GM23338 (cell line): ENCODE measurements around the gene N4BP2L1. TPM values are rescaled to one million over a fixed set of nuclear protein-coding genes. Genes with fewer than 3 reads are reported as not detected.

Experiments
- ATAC-seq: fragments of 200-7000 bp; cut with Tn5 transposase; 3 replicates; pipeline ENCODE4 v1.9.1; 2020
- DNase-seq: peaks from one replicate; pipeline ENCODE4 v3.0.0-alpha.2; 2015; ENCODE audit warnings: low spot score
- H2AFZ ChIP-seq: fragments of 200-600 bp; sonication (generic); 2 replicates; pipeline ENCODE4 v1.8.0; 2016; ENCODE audit warnings: antibody characterized with exemption, mild to moderate bottlenecking, moderate library complexity
- H3F3A ChIP-seq: fragments of 200-600 bp; sonication (generic); replicated peaks from 2 replicates; pipeline ENCODE4 v1.8.0; 2017; ENCODE audit warnings: antibody characterized with exemption, mixed run types, low read depth
- H3K27ac ChIP-seq: fragments of 200-600 bp; sonication (generic); 2 replicates; pipeline ENCODE4 v1.6.1; 2016; ENCODE audit warnings: low read depth
- H3K27me3 ChIP-seq: fragments of 200-600 bp; sonication (generic); 2 replicates; pipeline ENCODE4 v1.8.0; 2016; ENCODE audit warnings: mild to moderate bottlenecking, mixed run types, moderate library complexity; ENCODE audit not compliant: insufficient read depth
- H3K36me3 ChIP-seq: fragments of 200-600 bp; sonication (generic); 2 replicates; pipeline ENCODE4 v1.8.0; 2016; ENCODE audit warnings: mild to moderate bottlenecking; ENCODE audit not compliant: insufficient read depth
- H3K4me1 ChIP-seq: fragments of 200-600 bp; sonication (generic); 2 replicates; pipeline ENCODE4 v1.8.0; 2016; ENCODE audit warnings: mild to moderate bottlenecking, moderate library complexity; ENCODE audit not compliant: insufficient read depth
- H3K4me2 ChIP-seq: fragments of 200-600 bp; sonication (generic); 2 replicates; pipeline ENCODE4 v1.7.1; 2017; ENCODE audit warnings: mixed run types
- H3K4me3 ChIP-seq: fragments of 200-600 bp; sonication (generic); 2 replicates; pipeline ENCODE4 v1.6.1; 2016; ENCODE audit warnings: mixed run types
- H3K79me2 ChIP-seq: fragments of 200-600 bp; sonication (generic); replicated peaks from 2 replicates; pipeline ENCODE4 v1.8.0; 2017; ENCODE audit warnings: mild to moderate bottlenecking; ENCODE audit not compliant: insufficient read depth
- H3K9me2 ChIP-seq: fragments of 200-600 bp; sonication (generic); 2 replicates; pipeline ENCODE4 v1.8.0; 2017; ENCODE audit not compliant: insufficient read depth
- H4K20me1 ChIP-seq: fragments of 200-600 bp; sonication (generic); replicated peaks from 2 replicates; pipeline ENCODE4 v1.8.0; 2017; ENCODE audit warnings: mild to moderate bottlenecking; ENCODE audit not compliant: insufficient read depth
- H3K27ac Mint-ChIP-seq: 2 replicates; pipeline ENCODE4 v1.8.0; 2020; ENCODE audit warnings: inconsistent platforms, mild to moderate bottlenecking, moderate library complexity, mixed read lengths
- H3K27me3 Mint-ChIP-seq: 3 replicates; pipeline ENCODE4 v1.8.0; 2022; ENCODE audit warnings: low read depth, mild to moderate bottlenecking, moderate library complexity, mixed read lengths, inconsistent platforms; ENCODE audit not compliant: insufficient read depth, poor library complexity
- H3K36me3 Mint-ChIP-seq: 3 replicates; pipeline ENCODE4 v1.8.0; 2021; ENCODE audit warnings: low read depth, mild to moderate bottlenecking, inconsistent platforms, moderate library complexity, mixed read lengths
- H3K4me1 Mint-ChIP-seq: 3 replicates; pipeline ENCODE4 v1.8.0; 2020; ENCODE audit warnings: mild to moderate bottlenecking, inconsistent platforms, mixed read lengths
- H3K4me3 Mint-ChIP-seq: 3 replicates; pipeline ENCODE4 v1.8.0; 2021; ENCODE audit warnings: moderate library complexity, mild to moderate bottlenecking, inconsistent platforms, mixed read lengths
- H3K9me3 Mint-ChIP-seq: 3 replicates; pipeline ENCODE4 v1.8.0; 2020; ENCODE audit warnings: moderate library complexity, mild to moderate bottlenecking, inconsistent platforms, mixed read lengths
- EZH2 ChIP-seq: fragments of 200-600 bp; sonication (generic); IDR thresholded peaks from one replicate; pipeline ENCODE4 v1.8.0; 2017; ENCODE audit warnings: antibody characterized with exemption, mild to moderate bottlenecking, low read depth; ENCODE audit not compliant: unreplicated experiment
- JUNB ChIP-seq: IDR thresholded peaks from one replicate; pipeline ENCODE4 v1.6.1; 2016; ENCODE audit warnings: antibody characterized with exemption; ENCODE audit not compliant: unreplicated experiment
- POLR2AphosphoS5 ChIP-seq: IDR thresholded peaks from 2 replicates; pipeline ENCODE4 v1.6.1; 2016; ENCODE audit warnings: antibody characterized with exemption, low read depth
- STAT1 ChIP-seq: IDR thresholded peaks from one replicate; pipeline ENCODE4 v1.6.1; 2016; ENCODE audit warnings: antibody characterized with exemption; ENCODE audit not compliant: unreplicated experiment
- ZNF114 ChIP-seq: fragments of 250-450 bp; sonication (Bioruptor Pico); IDR thresholded peaks from 2 replicates; pipeline ENCODE4 v1.5.0; 2020; ENCODE audit warnings: mild to moderate bottlenecking, moderate library complexity
- polyA plus RNA-seq: library from polyadenylated mRNA; unstranded; fragments of >200 nt; fragmentation: Nextera tagmentation; extraction: Ambion mirVana; gene quantifications from 2 replicates; pipeline ENCODE4 v1.2.1, GENCODE V29; 2016
- total RNA-seq: library from RNA; depleted of rRNA; stranded (reverse); fragments of >200 nt; shearing (Covaris generic); gene quantifications from 2 replicates; pipeline ENCODE4 v1.2.3, GENCODE V29; 2014
- TF ChIP-seq, protein P1 (sequence below), 2 experiments: fragments of 200-600 bp in 1 of 2; sonication (generic) in 1 of 2; conservative IDR thresholded peaks; 2 replicates each; pipeline versions ENCODE4 v1.5.1 to v1.6.1; 2016 to 2017; ENCODE audit warnings: antibody characterized with exemption in 2 of 2, low read depth in 2 of 2, mild to moderate bottlenecking in 2 of 2, moderate library complexity in 1 of 2
- TF ChIP-seq, protein P2 (sequence below): IDR thresholded peaks from 2 replicates; pipeline ENCODE4 v1.6.1; 2016; ENCODE audit warnings: antibody characterized with exemption

Gene N4BP2L1
- total and polyA plus RNA-seq, 2 experiments from 2014 or later, result 3.3 to 4.1 TPM

DNA sequence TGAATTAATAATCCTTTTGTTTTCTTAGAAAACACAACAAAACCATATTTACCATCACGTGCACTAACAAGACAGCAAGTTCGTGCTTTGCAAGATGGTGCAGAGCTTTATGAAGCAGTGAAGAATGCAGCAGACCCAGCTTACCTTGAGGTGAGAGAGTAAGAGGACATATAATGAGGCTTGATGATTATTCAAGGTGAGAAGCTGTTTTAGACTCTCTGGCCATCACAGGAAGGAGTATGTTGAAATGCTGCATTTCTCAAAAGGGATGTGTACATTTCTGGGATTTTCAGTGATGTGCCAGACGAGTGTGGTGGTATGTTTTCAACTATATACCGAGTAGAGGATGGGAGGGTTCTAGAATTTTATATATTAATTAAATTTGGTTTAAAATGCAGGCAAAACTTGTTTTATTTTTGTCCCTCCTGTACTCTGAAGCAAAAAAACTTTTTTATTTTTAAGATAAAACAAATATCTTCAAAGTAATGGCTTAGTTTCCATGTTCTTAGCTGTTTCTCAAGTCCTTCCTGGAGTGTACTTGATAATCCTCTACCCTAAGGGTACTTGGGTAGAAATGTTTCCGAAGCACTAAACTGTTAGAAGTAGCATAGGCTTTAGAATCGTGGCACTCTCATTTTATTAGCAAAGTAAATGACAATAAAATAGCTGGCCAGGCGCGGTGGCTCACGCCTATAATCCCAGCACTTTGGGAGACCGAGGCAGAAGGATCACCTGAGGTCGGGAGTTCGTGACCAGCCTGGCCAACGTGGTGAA, 51.1 kb downstream of the N4BP2L1 start:
- H3K9me2 ChIP-seq, result no peaks in the 10 kb centered on the region
- H3K36me3 ChIP-seq, result peaks cover 22% of the 10 kb centered on the region
- no peak for ATAC-seq
- no peaks in the 10 kb centered on the region for H3K4me1 ChIP-seq
- no peaks in the 10 kb centered on the region for H3K27me3 ChIP-seq
- H3K27ac ChIP-seq, result no peak overlapping the region
- no peak overlapping the region for H3K4me2 ChIP-seq
- H4K20me1 ChIP-seq, result no peaks in the 10 kb centered on the region
- TF ChIP-seq, protein P1, sequence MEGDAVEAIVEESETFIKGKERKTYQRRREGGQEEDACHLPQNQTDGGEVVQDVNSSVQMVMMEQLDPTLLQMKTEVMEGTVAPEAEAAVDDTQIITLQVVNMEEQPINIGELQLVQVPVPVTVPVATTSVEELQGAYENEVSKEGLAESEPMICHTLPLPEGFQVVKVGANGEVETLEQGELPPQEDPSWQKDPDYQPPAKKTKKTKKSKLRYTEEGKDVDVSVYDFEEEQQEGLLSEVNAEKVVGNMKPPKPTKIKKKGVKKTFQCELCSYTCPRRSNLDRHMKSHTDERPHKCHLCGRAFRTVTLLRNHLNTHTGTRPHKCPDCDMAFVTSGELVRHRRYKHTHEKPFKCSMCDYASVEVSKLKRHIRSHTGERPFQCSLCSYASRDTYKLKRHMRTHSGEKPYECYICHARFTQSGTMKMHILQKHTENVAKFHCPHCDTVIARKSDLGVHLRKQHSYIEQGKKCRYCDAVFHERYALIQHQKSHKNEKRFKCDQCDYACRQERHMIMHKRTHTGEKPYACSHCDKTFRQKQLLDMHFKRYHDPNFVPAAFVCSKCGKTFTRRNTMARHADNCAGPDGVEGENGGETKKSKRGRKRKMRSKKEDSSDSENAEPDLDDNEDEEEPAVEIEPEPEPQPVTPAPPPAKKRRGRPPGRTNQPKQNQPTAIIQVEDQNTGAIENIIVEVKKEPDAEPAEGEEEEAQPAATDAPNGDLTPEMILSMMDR (conservative IDR thresholded peaks at IDR 0.05; ENCODE audit: low read depth in 2 of 2), result no peak
- TF ChIP-seq POLR2AphosphoS5, result no peak
- no peak for TF ChIP-seq EZH2
- Mint-ChIP-seq H3K4me1 (no peaks in the 10 kb centered on the region), H3K27me3 (peaks cover 7% of the 10 kb centered on the region), H3K36me3 (peaks cover 46% of the 10 kb centered on the region), H3K4me3 (no peak overlapping the region), H3K27ac (no peak overlapping the region), H3K9me3 (peaks cover 16% of the 10 kb centered on the region)
- no peak overlapping the region for H3K4me3 ChIP-seq
- no peak for DNase-seq
- H2AFZ ChIP-seq, result no peak overlapping the region
- H3F3A ChIP-seq, result no peaks in the 10 kb centered on the region
- no peaks in the 10 kb centered on the region for H3K79me2 ChIP-seq

DNA sequence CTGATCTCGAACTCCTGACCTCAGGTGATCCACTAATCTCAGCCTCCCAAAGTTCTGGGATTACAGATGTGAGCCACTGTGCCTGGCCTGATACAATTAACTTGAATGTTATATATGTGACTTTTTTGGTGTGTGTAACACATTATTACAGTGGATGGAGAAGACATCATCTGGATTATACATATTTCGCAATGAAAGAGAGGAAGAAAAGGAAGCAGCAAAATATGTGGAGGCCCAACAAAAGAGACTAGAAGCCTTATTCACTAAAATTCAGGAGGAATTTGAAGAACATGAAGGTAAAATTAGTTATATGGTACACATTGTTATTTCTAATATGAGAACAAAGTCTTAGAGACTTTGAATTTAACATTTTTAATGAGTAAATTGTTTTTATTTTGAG, 57.1 kb downstream of the N4BP2L1 start:
- Histone ChIP-seq H3K4me3 (no peak overlapping the region), H4K20me1 (no peaks in the 10 kb centered on the region), H3K4me2 (no peak overlapping the region), H3K27ac (no peak overlapping the region), H3K9me2 (no peaks in the 10 kb centered on the region), H3F3A (no peaks in the 10 kb centered on the region), H3K79me2 (no peaks in the 10 kb centered on the region), H2AFZ (no peak overlapping the region), H3K27me3 (no peaks in the 10 kb centered on the region), H3K36me3 (peaks cover 24% of the 10 kb centered on the region), H3K4me1 (no peaks in the 10 kb centered on the region)
- peaks cover 46% of the 10 kb centered on the region for H3K36me3 Mint-ChIP-seq
- DNase-seq (no peak), ATAC-seq (no peak)
- H3K4me1 Mint-ChIP-seq, result no peaks in the 10 kb centered on the region
- peaks cover 16% of the 10 kb centered on the region for H3K9me3 Mint-ChIP-seq
- peaks cover 10% of the 10 kb centered on the region for H3K27me3 Mint-ChIP-seq
- no peak for TF ChIP-seq JUNB
- TF ChIP-seq STAT1, result no peak
- TF ChIP-seq, protein P1 (conservative IDR thresholded peaks at IDR 0.05; ENCODE audit: low read depth in 2 of 2), result no peak
- TF ChIP-seq, protein P2, sequence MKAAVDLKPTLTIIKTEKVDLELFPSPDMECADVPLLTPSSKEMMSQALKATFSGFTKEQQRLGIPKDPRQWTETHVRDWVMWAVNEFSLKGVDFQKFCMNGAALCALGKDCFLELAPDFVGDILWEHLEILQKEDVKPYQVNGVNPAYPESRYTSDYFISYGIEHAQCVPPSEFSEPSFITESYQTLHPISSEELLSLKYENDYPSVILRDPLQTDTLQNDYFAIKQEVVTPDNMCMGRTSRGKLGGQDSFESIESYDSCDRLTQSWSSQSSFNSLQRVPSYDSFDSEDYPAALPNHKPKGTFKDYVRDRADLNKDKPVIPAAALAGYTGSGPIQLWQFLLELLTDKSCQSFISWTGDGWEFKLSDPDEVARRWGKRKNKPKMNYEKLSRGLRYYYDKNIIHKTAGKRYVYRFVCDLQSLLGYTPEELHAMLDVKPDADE, result no peak
- no peak for TF ChIP-seq ZNF114 (CRISPR knock-in tag)
- no peak overlapping the region for H3K4me3 Mint-ChIP-seq
- H3K27ac Mint-ChIP-seq, result no peak overlapping the region
